Measurements from ENCODE around the gene ZSWIM7.
"Not testable (repeated sequence)": the region's sequence is repeated elsewhere in the genome, so short reads cannot be mapped to it uniquely, and the experiment has no call there.

The ZSWIM7 gene

GRCh38 chr17:15955793-15956541 lies 43.5 kb downstream of the ZSWIM7 start:
- DNase-seq = peak; percentile 98

DNA sequence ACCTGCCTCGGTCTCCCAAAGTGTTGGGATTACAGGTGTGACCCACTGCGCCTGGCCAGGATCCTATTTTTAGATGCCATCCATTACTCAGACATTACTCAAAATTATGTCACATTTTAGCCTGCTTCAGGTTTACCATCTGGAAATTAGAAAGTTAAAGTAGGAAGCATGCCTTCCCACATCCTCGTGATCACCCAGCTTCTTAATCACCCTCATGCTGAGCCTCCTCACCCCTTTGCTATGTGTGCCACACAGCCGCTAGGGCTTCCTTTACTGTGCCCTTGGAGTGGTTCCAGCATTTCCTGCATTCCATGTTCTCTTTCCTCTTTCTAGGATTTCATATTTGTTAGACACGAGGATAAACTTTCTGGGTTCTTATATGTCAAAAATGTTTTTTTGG lies 45.3 kb downstream of the ZSWIM7 start:
- no peak for DNase-seq

GRCh38 chr17:15952916-15953790 lies 46.4 kb downstream of the ZSWIM7 start:
- no peak for DNase-seq

DNA sequence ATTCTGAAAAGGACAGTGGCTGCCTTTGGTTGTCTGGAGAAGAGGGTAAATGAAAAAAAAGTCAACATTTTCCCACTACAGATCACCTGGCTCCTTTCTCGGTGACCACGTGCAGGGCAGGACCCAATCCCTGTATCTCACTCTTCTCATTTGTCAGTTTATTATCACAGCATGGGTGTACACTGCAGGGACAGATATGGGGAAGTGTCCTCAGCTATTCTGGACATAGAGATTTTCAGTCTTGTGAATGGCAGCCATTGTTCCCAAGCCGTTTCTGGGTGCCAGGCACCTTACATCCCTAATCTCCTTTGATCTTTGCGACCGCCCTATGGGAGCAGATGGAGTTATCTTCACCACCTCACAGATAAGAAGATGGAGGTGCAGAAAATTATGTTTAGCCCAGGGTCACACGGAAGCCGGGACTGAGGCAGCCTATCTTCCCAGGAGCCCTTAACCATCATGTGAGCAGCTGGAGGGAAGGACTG lies 47.4 kb downstream of the ZSWIM7 start:
- DNase-seq = no peak

- DNase-seq = no peak
These were observed 48.0 kb downstream of the ZSWIM7 start for GRCh38 chr17:15951368-15952047.

DNA sequence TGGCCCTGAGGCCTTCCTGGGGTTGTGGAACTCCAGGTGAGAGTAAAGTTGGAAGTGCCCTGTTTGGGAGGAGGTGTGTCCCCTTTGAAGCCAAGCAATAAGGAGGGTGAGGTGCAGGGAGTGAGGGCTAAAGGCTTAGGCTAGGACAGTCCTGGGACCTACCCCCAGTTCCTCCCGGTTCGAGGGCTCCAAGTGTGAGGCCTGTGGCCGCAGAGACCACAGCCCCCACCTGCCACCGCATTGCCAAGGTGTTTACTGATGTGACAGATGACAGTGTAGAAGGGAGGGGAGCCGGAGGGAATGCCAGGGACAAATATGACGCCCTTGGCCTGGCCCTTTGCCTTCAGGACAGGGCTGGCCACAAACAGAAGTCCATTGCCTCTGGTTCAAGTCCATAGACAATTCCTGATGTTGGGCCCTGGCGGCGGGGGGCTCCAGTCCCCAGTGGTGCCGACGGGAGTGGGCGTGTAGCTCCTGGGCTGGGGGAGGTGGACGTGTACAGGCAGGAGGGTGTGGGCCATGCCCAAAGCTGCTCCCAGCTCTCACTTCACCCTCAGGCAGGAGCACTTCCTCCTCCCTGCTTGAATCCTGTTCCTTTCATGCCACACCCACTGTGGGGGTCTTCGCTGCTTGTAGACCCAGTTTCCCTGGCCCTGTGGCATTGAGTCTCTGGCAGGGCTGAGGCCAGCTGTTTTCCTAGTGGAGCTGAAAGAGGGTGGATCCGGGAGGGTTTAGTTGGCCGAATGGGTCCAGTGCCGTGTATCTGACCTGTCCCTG lies 51.3 kb downstream of the ZSWIM7 start:
- no peak for DNase-seq

DNA sequence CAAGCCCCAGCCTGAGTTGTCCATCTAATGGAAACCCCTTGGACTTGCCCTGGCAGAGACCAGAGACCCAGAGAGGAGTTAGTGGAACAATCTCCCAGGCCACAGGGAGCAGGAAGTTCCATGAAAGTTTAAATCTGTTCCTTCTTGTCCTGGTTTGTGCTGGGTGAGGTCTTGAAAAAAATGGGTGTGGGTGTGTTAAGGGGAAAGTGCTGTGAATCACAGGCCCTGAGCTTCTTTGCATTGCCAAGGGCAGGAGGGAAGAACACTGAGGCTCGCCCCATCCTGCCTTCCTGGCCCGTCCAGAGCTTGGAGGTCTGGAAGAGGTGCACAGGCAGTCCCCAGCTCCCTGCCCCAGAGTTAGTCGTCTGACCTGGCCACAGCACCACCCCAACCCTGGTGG lies 52.2 kb downstream of the ZSWIM7 start:
- no peak for DNase-seq

DNA sequence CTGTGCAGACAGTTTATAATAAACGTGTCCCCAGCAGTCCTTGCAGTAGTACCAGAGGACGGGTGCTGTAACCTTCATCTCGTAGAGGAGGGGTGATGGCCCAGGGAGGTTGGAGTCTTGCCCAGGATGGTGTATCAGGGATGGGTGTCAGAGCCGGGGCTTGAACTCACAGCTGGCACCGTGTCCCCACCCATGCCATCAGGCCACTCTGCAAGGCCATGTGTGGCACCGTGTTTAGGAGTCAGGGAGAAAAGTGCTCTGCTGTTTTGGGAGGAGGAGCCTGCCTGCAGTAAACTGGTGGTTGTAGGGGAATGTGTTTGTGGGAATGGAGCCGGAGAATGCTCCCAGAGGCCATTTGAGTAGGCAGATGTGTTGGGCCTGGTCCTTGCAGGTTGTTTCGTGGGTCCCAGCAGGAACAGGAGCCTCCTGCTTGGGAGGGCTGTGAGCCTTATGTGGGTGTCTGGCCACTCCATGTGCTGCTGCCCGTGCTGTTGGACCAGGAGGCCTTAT lies 52.8 kb downstream of the ZSWIM7 start:
- DNase-seq = no peak

DNA sequence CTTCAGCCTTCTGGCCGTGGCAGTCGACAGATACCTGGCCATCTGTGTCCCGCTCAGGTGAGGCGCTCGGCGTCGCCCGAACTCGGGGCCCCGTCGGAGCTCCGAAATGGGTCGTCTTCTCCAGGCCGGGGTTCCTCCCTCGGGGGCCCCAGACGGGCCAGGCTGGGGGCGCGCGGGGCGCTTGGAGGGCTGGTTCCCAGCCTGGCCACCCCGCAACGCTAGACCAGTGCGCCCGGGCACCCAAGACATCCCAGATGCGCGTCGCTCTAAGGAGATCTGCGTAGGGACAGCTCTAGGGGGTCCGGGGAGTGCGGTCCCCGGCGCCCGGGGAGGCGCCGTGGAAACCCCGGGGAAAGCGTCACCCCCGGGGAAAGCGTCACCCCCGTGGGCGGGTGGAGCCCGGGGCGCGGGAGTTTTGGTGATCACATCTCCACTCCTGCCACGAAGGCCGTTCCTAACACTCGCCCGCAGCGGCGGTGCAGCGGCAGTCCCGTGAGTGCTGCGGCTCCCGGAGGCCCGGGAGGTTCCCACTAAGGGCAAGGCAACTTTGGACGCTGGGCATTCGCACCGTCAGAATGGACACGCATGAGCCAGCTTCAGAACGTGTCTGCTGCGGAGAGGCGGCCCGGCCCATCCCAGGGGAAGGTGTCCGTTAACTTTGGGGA lies 53.8 kb downstream of the ZSWIM7 start:
- DNase-seq = no peak

DNA sequence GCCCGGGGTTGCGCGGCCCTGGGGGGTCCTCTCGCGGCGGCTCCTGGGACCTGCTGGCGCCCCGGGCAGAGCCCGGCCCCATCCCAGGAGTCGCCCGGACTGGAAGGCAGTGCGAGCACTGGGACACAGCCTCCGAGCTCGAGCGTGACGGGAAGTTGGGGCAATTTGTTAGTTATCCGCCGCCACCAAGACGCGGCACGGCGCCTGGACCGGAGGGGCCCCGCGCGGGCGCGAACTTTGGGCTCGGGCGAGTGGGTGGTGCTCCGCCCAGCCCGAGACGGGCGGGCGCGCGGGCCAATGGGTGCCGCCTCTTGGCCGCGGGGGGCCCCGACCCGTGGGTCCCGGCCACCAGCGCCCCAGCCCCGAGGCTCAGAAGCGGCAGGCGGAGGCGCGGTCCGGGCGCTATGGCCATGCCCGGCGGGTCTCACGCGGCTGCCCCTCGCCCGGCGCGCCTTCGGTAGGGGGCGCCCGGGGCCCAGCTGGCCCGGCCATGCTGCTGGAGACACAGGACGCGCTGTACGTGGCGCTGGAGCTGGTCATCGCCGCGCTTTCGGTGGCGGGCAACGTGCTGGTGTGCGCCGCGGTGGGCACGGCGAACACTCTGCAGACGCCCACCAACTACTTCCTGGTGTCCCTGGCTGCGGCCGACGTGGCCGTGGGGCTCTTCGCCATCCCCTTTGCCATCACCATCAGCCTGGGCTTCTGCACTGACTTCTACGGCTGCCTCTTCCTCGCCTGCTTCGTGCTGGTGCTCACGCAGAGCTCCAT lies 54.6 kb downstream of the ZSWIM7 start, which contains the start of gene ADORA2B:
TSS of gene ADORA2B (plus strand) at position 372 of the 768 bp plus-strand sequence. CDS start at position 491, 119 bp downstream.
- DNase-seq = no peak

DNA sequence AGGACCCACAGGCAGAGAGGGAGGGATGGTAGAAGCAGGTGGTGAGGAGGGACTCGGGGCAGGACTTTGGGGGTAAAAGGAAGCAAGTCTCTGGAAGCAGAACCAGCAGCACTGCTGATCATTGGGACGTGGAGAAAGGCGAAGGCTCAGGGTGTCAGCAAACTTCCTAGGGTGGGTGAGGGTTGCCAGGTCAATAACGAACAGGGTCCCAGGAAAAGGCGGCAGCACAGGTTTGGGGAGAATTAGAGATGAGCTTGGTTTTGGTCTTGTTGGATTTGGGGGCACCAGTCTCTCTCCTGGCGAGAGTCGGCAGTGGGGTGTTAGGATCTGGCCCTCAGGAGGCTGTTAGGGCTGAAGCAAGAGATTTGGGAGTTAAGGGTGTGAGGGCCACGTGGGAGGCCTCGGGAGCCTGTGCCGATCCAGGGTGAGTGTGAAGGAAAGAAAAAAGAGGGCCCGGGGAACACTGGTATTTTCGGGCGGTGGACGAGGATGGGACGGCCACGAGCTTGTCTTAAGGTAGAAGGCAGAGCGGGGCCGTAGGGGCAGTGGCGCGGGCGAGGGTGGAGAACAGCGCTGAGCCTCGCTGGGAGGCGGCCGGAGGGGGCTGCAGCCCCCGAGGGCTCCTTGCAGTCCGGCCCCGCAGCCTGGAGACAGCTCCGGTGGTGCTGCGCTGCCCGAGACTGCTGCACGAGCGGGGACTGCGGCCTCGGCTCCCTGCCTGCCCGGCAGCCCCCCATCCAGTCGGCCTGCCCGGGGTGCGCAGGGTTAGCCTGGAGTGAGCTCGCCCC lies 55.3 kb downstream of the ZSWIM7 start:
- no peak for DNase-seq

DNA sequence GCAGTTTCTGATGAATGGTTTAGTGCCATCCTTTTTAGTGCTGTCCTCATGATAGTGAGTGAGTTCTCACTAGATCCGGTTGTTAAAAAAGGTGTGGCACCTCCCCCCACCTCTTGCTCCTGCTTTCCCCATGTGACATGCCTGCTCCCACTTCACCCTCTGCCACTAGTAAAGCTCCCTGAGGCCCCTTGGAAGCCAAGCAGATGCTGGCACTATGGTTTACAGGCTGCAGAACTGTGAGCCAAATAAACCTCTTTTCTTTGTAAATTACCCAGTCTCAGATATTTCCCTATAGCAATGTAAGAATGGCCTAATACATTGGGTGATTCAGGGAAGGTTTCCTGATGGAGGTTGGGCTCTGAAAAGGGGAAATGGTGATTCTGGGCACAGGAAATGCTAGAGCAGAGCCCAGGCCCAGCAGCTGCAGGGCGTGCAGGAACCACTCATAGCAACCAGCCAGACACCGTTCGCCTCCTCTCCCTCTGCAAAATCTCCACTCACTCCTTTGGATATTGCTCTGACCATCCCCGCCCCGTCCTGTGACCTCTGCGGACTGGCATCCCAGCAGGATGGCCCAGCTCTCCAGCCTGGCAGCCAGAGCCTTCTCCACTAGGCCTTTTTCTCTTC lies 57.2 kb downstream of the ZSWIM7 start:
- no peak for DNase-seq

DNA sequence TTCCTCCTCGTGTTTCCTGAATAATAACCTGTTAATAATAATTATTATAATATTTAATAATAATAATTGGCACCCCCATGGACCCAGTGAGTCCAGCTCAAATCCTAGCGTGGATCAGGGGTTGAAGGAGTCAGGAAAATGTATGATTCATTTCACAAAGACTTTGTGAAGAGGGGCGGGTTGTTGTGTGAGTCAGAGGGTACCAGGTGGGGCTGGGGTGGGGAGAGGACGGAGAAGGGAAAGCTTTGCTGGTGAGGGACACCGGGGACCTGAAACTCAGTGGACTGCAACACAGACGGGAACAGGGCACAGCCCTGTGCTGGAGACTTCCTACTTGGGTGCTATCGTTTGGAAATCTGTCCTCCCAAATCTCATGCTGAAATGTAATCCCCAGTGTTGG lies 57.7 kb downstream of the ZSWIM7 start:
- no peak for DNase-seq

GRCh38 chr17:15936481-15936880 lies 63.0 kb downstream of the ZSWIM7 start:
- DNase-seq = not testable (repeated sequence)

DNA sequence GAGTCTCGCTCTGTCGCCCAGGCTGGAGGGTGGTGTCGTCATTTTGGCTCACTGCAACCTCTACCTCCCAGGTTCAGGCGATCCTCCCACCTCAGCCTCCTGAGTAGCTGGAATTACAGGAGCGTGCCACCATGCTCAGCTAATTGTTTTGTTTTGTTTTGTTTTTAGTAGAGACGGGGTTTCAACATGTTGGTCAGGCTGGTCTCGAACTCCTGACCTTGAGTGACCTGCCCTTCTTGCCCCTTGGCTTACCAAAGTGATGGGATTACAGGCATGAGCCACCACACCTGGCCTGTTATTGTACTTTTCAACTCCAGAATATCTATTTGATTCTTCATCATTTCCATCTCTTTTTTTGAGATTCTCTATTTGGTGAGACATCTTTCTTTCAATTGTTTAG lies 63.6 kb downstream of the ZSWIM7 start:
- no peak for DNase-seq

DNA sequence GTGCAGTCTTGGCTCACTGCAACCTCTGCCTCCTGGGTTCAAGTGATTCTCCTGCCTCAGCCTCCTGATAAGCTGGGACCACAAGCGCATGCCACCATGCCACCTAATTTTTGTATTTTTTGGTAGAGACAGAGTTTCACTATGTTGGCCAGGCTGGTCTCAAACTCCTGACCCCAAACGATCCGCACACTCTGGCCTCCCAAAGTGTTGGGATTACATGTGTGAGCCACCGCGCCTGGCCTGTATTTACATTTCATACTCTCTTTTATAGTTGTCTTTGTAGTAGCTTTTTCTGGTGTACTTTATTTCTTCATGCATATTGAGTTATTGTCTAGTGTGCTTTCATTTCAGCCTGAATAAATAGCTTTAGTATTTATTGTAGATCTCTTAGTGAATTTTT lies 64.6 kb downstream of the ZSWIM7 start:
- no peak for DNase-seq

GRCh38 chr17:15931394-15931793 lies 68.1 kb downstream of the ZSWIM7 start:
- DNase-seq = no peak

DNA sequence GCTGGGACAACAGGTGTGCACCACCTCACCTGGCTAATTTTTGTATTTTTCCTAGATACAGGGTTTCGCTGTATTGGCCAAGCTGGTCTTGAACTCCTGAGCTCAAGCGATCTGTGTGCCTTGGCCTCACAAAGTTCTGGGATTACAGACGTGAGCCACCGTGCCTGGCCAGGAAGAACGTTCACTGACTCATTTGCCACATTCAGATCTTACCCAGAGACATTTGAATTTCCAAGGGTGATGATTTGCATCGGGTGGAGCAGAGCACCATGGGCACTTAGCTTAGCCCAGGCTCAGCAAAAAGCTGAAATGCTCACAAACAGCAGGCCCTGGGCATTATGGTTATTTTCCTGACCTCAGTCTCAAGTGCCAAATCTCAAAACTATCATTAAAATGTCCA lies 69.1 kb downstream of the ZSWIM7 start:
- DNase-seq = no peak

DNA sequence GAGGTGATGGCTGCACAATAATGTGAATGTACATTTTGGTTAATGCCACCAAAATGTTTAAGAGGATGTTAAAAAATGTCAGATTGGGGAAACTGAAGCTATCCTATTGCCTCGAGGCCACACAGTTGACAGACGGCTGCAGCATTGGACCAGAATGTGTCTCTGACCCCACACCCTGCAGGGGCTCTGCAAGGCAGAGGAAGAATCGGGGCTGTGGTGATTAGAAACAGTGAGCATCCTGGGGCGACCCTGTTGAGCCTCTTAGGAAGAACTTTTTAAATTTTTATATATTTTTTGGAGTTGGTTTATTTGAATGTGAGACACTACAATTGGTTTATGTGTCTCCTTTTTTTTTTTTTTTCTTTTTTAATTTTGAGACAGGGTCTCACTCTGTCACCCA lies 69.6 kb downstream of the ZSWIM7 start:
- no peak for DNase-seq

Data from NCI-H524 treated with DMSO at 0.1 percent for 48 hours (cell line).